Measurements from ENCODE around the gene RAMP2. TPM values are rescaled to one million over a fixed set of nuclear protein-coding genes. Genes with fewer than 3 reads are reported as not detected.
A peak's percentile ranks its signal among the peaks of the same experiment; 100 is the strongest.
"Not testable (repeated sequence)": the region's sequence is repeated elsewhere in the genome, so short reads cannot be mapped to it uniquely, and the experiment has no call there.

The RAMP2 gene
- total RNA-seq, 2 experiments from 2014 or later: not detected

DNA sequence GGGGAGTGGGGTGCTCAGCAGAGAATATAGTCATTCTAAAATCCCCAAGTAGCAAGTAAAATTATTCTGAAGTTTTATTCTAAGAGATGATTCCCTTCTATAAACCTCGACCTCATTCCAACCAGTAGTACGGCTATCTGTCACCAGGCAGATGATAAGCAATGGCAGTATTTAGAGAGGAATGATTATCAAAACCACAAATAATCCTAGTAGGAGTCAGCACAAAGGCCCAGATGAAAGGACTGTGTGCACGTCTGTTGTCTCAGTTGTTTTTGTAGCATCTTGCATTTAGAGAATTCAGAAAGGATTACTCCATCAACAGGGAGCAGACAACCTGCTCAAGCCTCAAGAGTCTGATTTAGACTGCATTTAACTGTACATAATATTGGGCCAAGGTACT lies 37.4 kb upstream of the RAMP2 start:
- Histone ChIP-seq H3K36me3 (ENCODE audit: insufficient read depth, low read length) (peaks cover 62% of the 10 kb centered on the region), H3K4me2 (ENCODE audit: low read length) (no peak overlapping the region), H3K27ac (ENCODE audit: low read depth, low read length, poor library complexity, severe bottlenecking) (no peak overlapping the region), H3K4me3 (ENCODE audit: low read depth, low read length, poor library complexity, severe bottlenecking) (no peak overlapping the region), H3K9me3 (ENCODE audit: low read length) (no peaks in the 10 kb centered on the region), H4K20me1 (ENCODE audit: insufficient read depth, low read length) (no peaks in the 10 kb centered on the region), H3K9me2 (ENCODE audit: insufficient read depth, low read length) (no peaks in the 10 kb centered on the region), H2AFZ (ENCODE audit: low read length) (no peak overlapping the region), H3K4me1 (ENCODE audit: insufficient read depth, low read length, poor library complexity, severe bottlenecking) (no peaks in the 10 kb centered on the region), H3K79me2 (ENCODE audit: insufficient read depth, low read depth, low read length) (no peaks in the 10 kb centered on the region)
- no peak for TF ChIP-seq EZH2phosphoT487 (IDR thresholded peaks at IDR 0.05; ENCODE audit: borderline replicate concordance, low read depth, low read length)
- TF ChIP-seq, protein P1, sequence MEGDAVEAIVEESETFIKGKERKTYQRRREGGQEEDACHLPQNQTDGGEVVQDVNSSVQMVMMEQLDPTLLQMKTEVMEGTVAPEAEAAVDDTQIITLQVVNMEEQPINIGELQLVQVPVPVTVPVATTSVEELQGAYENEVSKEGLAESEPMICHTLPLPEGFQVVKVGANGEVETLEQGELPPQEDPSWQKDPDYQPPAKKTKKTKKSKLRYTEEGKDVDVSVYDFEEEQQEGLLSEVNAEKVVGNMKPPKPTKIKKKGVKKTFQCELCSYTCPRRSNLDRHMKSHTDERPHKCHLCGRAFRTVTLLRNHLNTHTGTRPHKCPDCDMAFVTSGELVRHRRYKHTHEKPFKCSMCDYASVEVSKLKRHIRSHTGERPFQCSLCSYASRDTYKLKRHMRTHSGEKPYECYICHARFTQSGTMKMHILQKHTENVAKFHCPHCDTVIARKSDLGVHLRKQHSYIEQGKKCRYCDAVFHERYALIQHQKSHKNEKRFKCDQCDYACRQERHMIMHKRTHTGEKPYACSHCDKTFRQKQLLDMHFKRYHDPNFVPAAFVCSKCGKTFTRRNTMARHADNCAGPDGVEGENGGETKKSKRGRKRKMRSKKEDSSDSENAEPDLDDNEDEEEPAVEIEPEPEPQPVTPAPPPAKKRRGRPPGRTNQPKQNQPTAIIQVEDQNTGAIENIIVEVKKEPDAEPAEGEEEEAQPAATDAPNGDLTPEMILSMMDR (conservative IDR thresholded peaks at IDR 0.05; ENCODE audit: low read length): no peak
- ChIA-PET CTCF (ENCODE audit: unreplicated experiment) (no interaction called here), POLR2A (no interaction called here)
- TSS peak; percentile 26 for BruUV-seq (replicated peaks)
- intact Hi-C loops (cut with micrococcal nuclease; ENCODE audit: unreplicated experiment): no loop called here
- no peak for DNase-seq (ENCODE audit: low spot score)

DNA sequence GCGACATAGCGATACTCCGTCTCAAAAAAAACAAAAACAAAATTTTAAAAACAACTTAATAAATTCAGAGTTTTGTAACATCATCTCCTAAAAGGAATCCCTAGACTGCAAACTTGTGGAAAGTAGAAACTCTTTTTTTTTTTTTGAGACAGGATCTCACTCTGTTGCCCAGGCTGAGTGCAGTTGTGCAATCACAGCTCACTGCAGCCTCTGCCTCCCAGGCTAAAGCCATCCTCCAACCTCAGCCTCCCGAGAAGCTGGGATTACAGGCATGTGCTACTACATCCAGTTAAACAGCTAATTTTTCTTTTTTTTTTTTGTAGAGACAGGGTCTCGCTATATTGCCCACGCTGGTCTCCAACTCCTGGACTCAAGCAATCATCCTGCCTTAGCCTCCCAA lies 35.9 kb upstream of the RAMP2 start:
- Histone ChIP-seq H2AFZ (ENCODE audit: low read length) (no peak overlapping the region), H3K36me3 (ENCODE audit: insufficient read depth, low read length) (peaks cover 62% of the 10 kb centered on the region), H3K4me2 (ENCODE audit: low read length) (no peak overlapping the region), H3K79me2 (ENCODE audit: insufficient read depth, low read depth, low read length) (no peaks in the 10 kb centered on the region), H4K20me1 (ENCODE audit: insufficient read depth, low read length) (no peaks in the 10 kb centered on the region), H3K27ac (ENCODE audit: low read depth, low read length, poor library complexity, severe bottlenecking) (no peak overlapping the region), H3K9me2 (ENCODE audit: insufficient read depth, low read length) (no peaks in the 10 kb centered on the region), H3K9me3 (ENCODE audit: low read length) (no peaks in the 10 kb centered on the region), H3K4me1 (ENCODE audit: insufficient read depth, low read length, poor library complexity, severe bottlenecking) (no peaks in the 10 kb centered on the region), H3K4me3 (ENCODE audit: low read depth, low read length, poor library complexity, severe bottlenecking) (no peak overlapping the region)
- DNase-seq (ENCODE audit: low spot score): no peak
- no peak for TF ChIP-seq EZH2phosphoT487 (IDR thresholded peaks at IDR 0.05; ENCODE audit: borderline replicate concordance, low read depth, low read length)
- TF ChIP-seq, protein P1 (conservative IDR thresholded peaks at IDR 0.05; ENCODE audit: low read length): no peak
- no TSS peak for BruUV-seq (replicated peaks)
- intact Hi-C loops (cut with micrococcal nuclease; ENCODE audit: unreplicated experiment): no loop called here
- ChIA-PET CTCF (ENCODE audit: unreplicated experiment) (interaction anchor here (1.2 kb wide), 1 partner anchor 38 kb away, joined by 4 read pairs; no protein-coding TSS in a partner anchor), POLR2A (interaction anchor here (0.6 kb wide), 2 partner anchors 8 to 288 kb away, joined by 4 to 5 read pairs; no protein-coding TSS in a partner anchor)

DNA sequence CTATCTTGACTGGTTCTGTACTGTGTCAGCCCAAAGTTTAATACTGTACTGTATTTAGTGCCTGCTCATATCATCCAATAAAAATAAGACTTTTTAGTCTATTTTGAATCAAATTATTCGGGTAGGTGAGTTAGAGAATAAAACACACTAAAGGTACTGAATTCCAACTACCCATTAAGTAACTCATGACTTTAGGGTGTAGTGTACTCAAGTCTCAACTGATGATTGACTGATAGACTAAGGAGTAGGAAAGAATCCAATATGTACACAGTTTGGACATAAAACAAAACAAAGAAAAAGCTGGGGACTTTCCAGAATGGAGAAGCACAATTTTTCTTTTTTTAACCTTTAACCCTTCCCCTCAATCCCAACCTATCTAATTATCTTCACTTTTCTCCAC lies 20.3 kb upstream of the RAMP2 start:
- Histone ChIP-seq H3K4me1 (ENCODE audit: insufficient read depth, low read length, poor library complexity, severe bottlenecking) (peaks cover 35% of the 10 kb centered on the region), H3K9me2 (ENCODE audit: insufficient read depth, low read length) (no peaks in the 10 kb centered on the region), H3K79me2 (ENCODE audit: insufficient read depth, low read depth, low read length) (peaks cover 19% of the 10 kb centered on the region), H3K27ac (ENCODE audit: low read depth, low read length, poor library complexity, severe bottlenecking) (no peak overlapping the region), H2AFZ (ENCODE audit: low read length) (no peak overlapping the region), H4K20me1 (ENCODE audit: insufficient read depth, low read length) (no peaks in the 10 kb centered on the region), H3K36me3 (ENCODE audit: insufficient read depth, low read length) (peaks cover 4% of the 10 kb centered on the region; the same call in 1 of the 2 replicates), H3K4me3 (ENCODE audit: low read depth, low read length, poor library complexity, severe bottlenecking) (no peak overlapping the region), H3K9me3 (ENCODE audit: low read length) (no peaks in the 10 kb centered on the region), H3K4me2 (ENCODE audit: low read length) (no peak overlapping the region)
- intact Hi-C loops (cut with micrococcal nuclease; ENCODE audit: unreplicated experiment): no loop called here
- POLR2A ChIA-PET: interaction anchor here (0.7 kb wide), 1 partner anchor 12 kb away, joined by 4 read pairs; no protein-coding TSS in a partner anchor
- CTCF ChIA-PET (ENCODE audit: unreplicated experiment): no interaction called here
- no peak for TF ChIP-seq EZH2phosphoT487 (IDR thresholded peaks at IDR 0.05; ENCODE audit: borderline replicate concordance, low read depth, low read length)
- TF ChIP-seq, protein P1 (conservative IDR thresholded peaks at IDR 0.05; ENCODE audit: low read length): no peak
- no peak for DNase-seq (ENCODE audit: low spot score)
- BruUV-seq (replicated peaks): no TSS peak

DNA sequence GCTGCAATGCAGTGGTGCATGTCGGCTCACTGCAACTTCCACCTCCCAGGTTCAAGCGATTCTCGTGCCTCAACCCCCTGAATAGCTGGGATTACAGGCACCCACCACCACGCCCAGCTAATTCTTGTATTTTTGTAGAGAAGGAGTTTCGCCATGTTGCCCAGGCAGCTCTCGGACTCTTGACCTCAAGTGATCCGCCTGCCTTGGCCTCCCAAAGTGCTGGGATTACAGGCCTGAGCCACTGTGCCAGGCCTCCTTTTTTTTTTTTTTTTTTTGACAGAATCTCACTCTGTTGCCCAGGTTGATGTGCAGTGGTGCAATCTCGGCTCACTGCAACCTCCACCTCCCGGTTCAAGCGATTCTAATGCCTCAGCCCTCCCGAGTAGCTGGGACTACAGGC lies 18.1 kb upstream of the RAMP2 start:
- Histone ChIP-seq H3K79me2 (ENCODE audit: insufficient read depth, low read depth, low read length) (peaks cover 19% of the 10 kb centered on the region), H3K4me2 (ENCODE audit: low read length) (peak overlapping the region; percentile 83), H3K4me1 (ENCODE audit: insufficient read depth, low read length, poor library complexity, severe bottlenecking) (peaks cover 25% of the 10 kb centered on the region)
- H3K4me3 ChIP-seq (ENCODE audit: low read depth, low read length, poor library complexity, severe bottlenecking); CTCF ChIA-PET (ENCODE audit: unreplicated experiment); H2AFZ ChIP-seq (ENCODE audit: low read length); H3K9me3 ChIP-seq (ENCODE audit: low read length); H3K27ac ChIP-seq (ENCODE audit: low read depth, low read length, poor library complexity, severe bottlenecking); intact Hi-C loops (cut with micrococcal nuclease; ENCODE audit: unreplicated experiment); BruUV-seq (replicated peaks); H4K20me1 ChIP-seq (ENCODE audit: insufficient read depth, low read length); H3K9me2 ChIP-seq (ENCODE audit: insufficient read depth, low read length); DNase-seq (ENCODE audit: low spot score); H3K36me3 ChIP-seq (ENCODE audit: insufficient read depth, low read length): not testable (repeated sequence)
- POLR2A ChIA-PET: interaction anchor here (0.7 to 1.1 kb wide), 4 partner anchors 9 to 255 kb away, joined by 3 read pairs; partner anchors contain the start of gene G6PC1

Measured in OCI-LY7 (cell line).